HG02763 (cell line): ENCODE results near the gene SMAD2.

ENCODE experiments used
- ATAC-seq: cut with Tn5 transposase; IDR thresholded peaks from one replicate; pipeline ENCODE4 v1.9.1; 2021; ENCODE audit warnings: mild to moderate bottlenecking, moderate library complexity; ENCODE audit not compliant: unreplicated experiment

Gene SMAD2

DNA sequence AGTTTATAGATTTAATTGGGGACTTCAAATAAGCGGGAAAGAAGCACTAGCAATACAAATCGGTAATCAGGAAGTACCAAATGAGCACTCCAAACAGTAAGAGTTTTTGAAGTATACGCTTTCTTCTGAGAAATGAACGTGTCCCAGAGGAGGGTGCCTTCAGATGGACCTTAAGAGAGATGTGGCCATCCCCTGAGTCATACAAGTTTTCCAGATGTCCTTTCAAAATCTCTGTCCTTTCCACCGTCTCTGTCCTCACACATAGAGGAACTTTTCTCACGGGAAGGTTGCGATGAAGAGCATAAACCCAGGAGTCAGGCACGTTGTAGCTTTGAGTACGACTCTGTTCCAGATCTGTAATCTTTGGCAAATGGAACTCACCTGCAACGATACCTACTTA, 1.7 kb upstream of the SMAD2 start:
- no peak for ATAC-seq

DNA sequence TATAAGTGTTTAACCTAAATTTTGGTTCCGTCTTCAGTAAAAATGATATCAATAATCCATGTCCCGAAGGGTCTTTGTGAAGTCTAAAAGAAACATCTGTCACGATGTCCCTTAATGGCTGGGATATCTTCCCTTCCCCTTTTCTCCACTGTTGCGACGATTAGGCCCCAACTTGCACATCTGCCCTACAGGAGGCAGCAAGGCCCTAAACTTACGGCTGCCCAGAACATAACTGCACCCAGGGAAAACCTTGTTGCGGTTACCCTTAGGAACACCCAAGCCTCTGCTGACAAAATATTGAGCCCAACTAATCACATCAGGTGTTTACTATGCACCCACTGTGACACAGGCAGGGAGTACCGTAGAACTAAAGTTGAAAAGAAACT, 1.3 kb upstream of the SMAD2 start:
- ATAC-seq = no peak

DNA sequence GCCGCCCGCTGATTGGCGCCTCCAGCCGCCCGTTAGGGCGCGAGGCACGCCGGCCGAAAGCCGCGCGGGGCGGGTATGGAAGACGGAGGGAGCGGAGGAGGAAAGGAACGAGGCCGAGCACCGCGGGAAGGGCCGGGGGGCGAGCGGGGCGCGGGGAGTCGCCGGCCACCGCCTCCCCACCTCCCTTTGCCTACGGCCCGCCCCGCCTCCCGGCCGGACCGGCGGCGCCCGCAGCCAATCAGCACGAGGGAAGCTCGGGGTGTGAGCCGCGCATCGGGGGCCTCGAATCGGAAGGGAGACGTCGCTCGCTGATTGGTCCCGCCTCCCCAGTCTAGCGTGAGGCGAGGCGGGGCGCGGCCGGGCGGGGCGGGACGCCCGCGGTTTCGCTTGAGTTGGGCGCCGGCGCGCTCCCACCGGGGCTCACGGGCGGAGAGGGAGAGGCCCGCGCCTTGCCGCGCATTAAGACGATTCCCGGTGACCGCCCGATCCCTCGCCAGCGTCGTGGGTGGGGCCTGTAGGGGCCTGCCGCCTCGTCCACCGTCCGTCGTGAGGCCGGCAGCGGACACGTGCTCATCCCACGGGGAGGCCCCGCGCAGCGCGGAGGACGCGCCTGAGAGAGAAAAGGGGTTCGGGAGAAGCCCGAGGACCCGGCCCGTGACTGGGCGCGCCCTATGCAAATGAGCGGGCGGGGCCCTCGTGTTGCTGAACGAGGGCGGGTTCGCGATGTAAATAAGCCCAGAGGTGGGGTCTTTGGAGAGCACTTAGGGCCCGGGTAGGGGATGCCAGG, 665 bp upstream of the SMAD2 start:
- peak; percentile 82 for ATAC-seq

DNA sequence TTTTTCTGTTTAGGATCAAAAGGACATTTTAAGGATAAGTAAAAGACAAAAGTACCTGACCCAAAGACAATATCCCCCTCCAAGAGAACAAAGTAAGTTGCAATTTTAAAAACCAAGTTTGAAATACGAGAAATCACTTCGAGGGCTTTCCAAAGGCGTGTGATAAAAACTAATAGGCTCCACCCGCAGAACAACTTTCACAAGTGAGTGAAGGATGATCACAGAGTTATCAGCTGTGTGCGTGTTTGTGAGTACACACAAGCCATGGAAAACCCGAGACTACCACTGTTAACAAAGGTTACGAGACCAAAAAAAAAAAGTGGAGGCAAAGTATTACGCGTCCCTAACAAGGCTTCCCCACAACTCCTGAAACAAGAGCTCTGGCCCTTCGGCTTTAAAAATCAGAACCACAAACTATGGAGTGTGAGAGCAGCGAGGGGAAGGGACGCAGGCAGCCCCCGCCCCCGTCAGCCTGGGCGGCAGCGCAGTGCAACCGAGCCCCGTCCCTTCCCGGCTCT, 719 bp downstream of the SMAD2 start:
- ATAC-seq = no peak

DNA sequence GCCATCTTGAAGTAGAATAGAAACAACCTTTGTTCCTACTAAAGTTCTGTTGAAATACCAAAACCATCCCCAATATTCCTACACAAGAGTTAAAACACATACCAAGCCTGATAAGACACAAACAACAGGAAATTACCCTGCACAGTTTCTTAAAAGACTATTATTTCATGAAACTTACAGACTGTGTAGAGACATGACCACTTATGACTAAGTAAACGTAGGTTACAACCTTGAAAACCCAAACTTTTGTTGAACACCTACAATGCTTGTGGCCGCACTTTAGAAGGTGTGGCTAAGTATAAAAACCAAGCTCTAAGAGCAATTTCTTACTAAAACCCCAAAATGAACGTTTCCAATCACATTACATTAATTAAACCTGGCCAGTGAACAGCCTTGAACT, 2.0 kb downstream of the SMAD2 start:
- no peak for ATAC-seq

DNA sequence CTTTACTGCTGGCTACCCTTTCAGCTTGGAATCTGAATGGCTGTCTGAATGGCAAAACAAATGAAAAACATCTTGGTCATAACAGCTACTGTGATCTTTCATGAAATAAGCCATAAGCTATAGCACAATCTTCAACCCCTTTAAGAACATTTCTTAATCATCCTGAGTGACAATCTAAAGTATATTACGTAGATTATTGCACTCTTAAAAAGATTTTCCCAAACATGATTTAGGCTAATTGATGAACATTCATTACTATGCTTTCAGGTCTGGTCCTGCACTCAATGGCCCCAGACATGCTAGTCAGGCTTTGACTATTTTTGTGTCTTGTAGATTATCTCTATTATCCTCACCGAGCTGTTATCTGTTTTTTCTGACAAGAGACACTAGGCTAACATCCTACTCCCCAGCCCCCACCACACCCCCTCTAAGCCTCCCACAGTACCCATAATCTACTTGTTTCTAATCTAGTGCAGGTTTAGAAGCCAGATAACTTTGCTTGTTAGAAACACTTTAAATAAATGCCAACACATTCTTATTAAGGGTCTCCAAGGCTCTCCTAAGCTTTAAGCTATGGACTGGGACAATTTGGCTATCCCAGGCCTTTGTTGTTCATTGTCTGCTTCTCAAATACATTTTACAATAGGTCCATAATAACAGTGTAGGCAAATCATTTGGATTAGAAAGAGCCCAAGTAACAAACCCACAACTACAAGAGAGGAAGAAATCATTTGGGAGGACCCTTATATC, 4.2 kb downstream of the SMAD2 start:
- ATAC-seq = no peak

DNA sequence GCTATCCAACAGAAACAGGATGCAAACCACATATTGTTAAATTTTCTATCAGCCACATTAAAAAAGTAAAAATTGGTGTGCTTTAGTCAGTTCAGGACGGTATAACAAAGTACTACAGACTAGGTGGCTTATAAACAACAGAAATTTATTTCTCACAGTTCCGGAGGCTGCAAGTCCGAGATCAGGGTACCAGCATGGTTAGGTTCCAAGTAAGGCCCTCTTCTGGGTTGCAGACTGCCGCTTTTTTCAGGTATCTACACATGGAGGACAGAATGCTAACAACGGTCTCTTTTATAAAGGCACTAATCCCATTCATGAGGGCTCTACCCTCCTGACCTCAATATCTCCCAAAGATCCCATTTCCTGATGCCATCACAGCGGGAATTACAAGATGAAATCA, 10.5 kb downstream of the SMAD2 start:
- ATAC-seq = no peak

DNA sequence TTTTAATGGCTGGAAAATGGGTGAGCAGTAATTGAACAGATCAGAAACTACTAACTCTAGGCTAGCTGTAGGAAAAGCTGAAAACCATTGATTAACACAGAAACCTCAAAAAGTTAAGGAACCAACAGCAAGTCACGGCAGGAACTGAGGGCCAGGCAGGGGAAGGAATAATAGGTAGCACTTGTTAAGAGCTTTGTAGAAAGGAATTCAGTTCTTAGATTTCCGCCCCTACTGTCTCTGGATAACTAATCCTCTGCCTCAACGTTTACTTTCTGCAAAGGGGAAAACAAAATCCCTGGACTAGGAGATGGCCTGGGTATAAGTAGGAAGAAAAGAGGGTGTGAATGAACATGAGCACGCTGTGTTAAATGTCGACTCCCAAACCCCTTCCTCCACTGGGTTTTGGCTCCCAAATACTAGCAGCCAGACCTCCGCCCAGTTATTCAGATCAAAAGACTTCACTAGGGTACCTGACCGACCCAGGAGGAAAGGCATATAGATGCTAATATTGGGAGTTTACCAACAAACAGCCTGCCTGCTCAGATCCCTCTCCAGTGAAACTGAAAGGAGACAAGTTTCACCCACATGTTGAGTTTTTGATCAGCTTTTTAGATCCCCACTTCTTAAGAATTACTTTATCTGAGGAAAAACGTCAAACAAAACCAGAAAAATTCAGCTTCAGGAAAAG, 12.4 kb downstream of the SMAD2 start:
- no peak for ATAC-seq

DNA sequence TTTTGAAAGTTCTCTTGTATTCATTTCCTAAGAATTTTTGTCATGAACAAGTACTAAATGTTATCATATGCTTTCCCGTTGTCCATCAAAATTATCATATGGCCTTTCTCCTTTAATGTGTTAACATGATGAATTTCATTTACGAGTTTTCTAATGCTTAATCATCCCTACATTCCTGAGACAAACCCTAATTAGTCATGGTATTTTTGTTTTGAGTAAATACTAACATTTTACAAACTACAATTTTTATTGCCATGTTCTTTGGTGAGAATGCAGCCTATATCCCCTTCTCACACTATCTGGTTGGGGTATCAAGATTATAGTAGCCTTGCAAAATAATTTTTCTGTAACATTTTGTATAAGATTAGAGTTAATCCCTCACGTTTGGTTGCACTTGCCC, 14.5 kb downstream of the SMAD2 start:
- ATAC-seq = no peak

DNA sequence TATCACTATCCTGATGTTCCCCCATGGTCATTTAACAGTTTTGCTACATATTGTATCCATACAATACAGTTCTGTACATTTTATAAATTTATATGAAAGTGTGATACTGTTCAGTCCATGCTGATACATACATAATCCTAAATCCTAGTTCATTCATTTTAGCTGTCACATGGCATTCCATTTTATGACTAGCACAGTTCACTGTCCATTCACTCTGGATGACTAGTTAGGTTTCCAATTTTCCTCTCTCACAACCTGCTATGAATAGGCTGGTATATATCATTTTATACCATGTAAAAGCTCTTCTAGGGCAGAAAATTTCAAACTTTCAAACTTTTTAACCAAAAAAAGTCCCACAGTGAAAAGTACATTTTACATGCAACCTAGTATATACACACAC, 15.2 kb downstream of the SMAD2 start:
- ATAC-seq = no peak

DNA sequence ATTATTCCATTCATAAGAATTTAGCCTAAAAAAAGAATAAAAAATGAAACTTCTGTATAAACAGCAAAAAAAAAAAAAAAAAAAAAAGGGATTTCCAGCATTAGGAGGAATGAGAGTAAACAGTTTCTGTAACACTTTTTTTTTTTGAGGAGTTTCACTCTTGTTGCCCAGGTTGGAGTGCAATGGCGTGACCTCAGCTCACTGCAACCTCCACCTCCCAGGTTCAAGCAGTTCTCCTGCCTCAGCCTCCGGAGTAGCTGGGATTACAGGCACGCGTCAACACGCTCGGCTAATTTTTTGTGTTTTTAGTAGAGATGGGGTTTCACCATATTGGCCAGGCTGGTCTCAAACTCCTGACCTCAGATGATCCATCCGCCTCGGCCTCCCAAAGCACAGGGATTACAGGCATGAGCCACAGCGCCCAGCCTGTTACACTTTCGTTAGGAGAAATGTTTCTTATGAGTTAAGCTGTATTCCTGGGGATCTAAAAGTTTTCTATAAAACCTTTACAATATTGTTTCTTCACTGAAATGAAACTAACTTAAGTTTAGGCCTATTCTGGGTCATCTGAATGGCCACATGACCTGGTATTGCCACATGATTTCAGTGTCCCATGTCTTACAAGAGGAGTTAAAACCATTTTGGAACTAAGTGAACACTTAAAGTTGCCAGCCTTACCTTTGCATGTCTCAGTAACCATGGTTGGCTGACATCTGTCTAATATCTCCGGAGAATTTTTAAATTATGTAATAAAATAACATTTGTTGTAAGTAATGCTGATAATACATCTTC, 17.5 kb downstream of the SMAD2 start:
- ATAC-seq = no peak

DNA sequence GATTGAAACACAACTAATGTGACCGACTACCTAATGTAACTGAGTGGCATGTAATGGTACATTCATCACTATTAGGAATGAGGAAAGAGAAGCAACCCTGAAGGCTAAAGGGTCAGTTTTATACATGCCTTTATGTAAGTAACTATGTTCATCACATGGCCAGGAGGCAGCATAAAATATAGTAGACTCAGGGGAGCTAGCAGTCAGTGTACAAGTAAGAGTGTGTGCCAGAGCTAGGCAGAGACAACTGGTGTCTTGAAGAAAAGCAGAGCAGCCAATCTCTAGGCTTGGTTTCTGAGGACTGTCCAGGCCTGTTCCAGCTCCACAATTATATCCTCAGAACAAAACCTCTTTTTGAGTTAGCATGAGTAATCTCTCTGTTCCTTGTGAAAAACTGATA, 18.1 kb downstream of the SMAD2 start:
- no peak for ATAC-seq

DNA sequence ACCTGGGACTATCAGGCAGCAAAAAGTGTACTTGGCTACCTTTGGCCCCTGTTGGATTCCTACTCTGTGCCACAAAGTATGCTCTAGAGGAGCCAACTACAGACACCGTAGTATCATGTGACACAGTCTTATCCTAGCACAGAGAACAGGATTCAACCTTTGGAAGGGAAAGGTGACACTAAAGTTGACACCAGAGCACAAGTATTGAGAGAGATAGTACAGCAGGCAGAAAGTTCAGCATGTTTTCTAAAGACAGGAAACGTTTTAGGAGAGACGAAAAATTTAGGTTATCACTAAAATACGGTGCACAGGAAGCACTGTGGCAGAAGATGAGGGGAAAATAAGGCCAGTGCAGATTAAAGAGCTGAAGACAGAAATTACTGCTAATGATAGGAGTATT, 18.6 kb downstream of the SMAD2 start:
- no peak for ATAC-seq

DNA sequence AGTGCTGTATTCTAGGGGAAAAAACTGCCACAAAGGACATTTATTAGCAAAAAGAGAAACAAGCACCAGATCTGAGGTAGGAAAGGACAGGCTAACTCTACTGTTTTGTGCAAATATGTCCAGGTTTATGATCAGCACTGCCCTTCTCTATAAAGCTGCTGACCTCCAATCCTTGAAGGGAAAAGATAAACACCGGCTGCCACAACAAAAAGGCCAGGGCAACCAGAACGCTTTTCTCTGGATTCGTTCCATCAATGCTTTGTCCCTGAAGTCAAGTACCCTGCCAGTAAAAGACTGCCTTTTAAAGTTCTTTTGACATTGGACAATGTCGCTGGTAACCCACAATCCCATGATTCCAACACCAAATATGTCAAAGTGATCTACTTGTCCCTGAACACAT, 21.0 kb downstream of the SMAD2 start:
- ATAC-seq = no peak

DNA sequence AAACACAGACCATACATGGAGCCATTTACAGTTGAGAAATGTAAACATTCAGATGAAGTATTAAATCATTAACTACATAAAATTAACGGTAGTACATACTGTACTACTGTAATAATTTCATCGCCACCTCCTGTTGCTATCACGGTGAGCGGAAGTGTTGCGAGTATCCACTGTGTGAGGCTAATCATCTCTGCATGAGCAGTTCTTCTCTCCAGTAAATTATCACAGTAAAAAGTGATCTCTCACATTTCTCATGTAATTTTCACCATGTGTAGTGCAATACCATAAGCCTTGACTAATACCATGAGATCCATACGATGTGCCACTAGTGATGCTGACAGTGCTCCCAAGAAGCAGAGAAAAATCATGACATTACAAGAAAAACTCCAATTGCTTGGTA, 21.9 kb downstream of the SMAD2 start:
- no peak for ATAC-seq

DNA sequence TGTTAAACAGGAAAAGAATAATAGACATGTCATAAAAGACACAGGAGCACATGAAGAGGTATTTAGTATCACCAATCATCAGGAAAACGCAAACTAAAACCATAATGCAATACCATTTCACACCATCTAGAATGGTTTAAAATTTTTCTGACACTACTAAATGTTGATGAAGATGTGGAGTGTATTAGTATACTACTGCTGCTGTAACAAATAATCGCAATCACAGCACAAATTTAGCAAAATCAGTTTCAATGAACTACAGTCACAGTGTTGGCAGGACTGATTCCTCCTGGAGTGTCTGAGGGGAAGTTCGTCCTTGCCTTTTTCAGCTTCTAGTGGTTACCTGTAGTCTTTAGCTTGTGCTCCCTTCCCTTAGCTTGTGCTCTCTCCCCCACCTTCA, 24.1 kb downstream of the SMAD2 start:
- no peak for ATAC-seq

DNA sequence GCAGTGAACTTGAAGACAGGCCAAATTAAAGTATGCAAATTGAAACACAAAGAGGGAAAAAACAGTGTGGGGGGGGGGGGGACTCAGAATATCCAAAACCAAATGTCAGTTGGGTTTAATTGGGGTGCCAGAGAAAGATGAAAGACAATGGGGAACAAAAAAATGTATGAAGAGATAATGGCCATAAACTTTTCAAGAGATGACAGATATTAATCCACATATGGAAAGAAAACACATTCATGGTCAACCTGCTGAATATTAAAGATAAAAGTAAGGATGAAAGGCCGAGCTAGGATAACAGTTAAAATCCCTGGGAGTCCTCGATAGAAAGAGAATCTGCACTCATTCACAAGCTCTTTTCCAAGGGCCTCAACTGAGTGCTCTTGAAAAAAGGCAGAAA, 26.6 kb downstream of the SMAD2 start:
- no peak for ATAC-seq

DNA sequence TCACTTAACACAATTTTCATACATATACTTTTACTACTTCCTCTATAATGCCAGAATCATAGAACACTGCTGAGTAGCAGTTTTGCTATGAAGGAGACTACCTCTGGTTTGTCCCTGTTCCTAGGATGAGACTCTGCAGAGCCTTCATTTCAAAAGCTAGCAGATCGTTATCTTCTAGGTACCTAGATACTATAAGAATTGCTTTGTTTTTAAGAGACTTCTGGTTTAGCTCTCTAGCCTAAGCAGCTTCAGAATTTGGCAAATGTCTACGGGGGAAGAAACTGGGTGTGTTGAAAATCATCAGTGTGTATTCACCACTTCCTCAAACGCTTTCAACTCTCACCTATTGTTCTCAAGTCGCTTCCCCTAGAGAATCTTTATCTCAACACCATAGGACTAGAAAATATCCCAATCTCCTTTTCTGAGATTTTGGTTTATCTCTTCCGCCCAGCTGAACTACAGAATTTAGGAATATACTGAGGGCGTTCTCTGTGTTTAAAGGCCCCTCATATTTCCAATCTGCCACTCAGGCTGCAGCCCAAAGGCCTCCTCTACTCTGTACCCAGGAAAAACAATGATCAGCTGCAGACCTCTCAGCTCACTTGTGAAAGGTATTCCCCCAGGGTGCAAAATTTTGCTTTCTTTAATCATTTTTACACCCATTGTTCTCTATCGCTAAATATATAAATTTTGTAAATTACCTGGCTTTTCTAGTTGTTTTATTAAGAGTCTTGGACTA, 28.7 kb downstream of the SMAD2 start:
- ATAC-seq = peak; percentile 82

DNA sequence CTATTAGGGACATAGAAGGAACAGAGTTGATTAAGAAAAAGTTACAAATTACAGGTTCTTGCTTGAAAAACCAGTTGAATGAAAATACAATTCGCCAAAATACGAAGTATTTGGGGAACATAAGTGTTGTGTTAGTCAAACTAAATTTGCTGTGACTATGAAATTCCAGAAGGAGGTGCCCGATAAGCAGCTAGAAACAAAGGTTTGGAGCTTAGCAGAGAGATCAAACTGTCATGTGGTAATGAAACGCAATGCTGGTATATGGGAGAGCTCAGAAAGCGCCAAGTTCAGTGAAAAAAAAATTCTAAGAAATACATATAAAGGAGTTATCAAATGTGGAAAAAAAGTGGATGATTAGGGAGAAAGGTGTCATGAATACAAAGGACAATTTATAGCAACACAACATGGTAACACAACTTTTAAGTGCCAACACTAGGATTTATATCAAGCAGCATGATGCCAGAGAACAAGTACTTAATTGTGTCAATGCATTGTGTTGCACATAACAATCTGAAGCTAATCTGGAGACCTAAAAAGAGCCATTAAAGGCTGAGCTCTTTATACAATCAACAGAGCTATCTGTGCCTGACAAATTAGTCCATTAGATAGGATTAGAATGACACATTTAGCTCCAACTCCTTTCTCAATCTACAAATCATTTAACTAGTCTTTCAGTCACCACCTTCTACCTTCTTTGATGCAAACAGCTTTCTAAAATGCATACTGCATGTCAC, 31.2 kb downstream of the SMAD2 start:
- no peak for ATAC-seq

DNA sequence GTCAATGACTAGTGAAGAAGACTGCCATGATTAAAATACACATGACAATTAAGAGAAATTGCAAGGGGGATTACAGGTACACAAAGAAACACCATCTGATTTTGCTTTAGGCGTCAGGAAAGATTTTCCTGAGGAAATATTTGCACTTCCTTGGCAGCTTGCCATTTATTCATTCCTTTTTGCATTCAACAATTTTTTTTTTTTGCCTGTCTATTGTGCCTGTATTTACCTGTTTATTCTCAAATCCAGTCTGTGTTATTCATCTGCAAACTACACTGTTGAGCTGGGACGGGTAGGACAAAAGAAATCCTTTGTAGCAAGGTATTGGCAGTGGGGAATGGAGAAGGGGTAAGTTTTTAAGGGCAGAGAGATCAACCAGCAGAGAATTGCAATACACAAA, 31.8 kb downstream of the SMAD2 start:
- ATAC-seq = no peak
